Amniotic epithelial cell (primary cell): ENCODE measurements around the gene ADGRL1.
"Not testable (repeated sequence)": the region's sequence is repeated elsewhere in the genome, so short reads cannot be mapped to it uniquely, and the experiment has no call there.

ENCODE experiments used
- DNase-seq: peaks from one replicate; pipeline ENCODE4 v3.0.0-alpha.2; 2010; ENCODE audit warnings: low read depth

ADGRL1 gene

GRCh38 chr19:14189415-14189814, 16.6 kb downstream of the ADGRL1 start:
- DNase-seq = no peak

- DNase-seq = not testable (repeated sequence)
Observed at GRCh38 chr19:14188086-14188485, 17.9 kb downstream of the ADGRL1 start.

- no peak for DNase-seq
Observed at GRCh38 chr19:14187561-14187960, 18.4 kb downstream of the ADGRL1 start.

- not testable (repeated sequence) for DNase-seq
Observed at GRCh38 chr19:14186684-14187083, 19.3 kb downstream of the ADGRL1 start.

- not testable (repeated sequence) for DNase-seq
Observed at GRCh38 chr19:14185691-14186090, 20.3 kb downstream of the ADGRL1 start.

GRCh38 chr19:14185158-14185557, 20.8 kb downstream of the ADGRL1 start:
- no peak for DNase-seq

GRCh38 chr19:14183741-14184350, 22.1 kb downstream of the ADGRL1 start:
- no peak for DNase-seq

GRCh38 chr19:14182476-14182875, 23.5 kb downstream of the ADGRL1 start:
- DNase-seq = no peak

- no peak for DNase-seq
Observed at GRCh38 chr19:14181906-14182305, 24.1 kb downstream of the ADGRL1 start.

GRCh38 chr19:14181199-14181598, 24.8 kb downstream of the ADGRL1 start:
- not testable (repeated sequence) for DNase-seq

- DNase-seq = no peak
Observed at GRCh38 chr19:14177496-14178074, 28.4 kb downstream of the ADGRL1 start.

- no peak for DNase-seq
Observed at GRCh38 chr19:14175351-14175792, 30.6 kb downstream of the ADGRL1 start.

- no peak for DNase-seq
Observed at GRCh38 chr19:14174883-14175282, 31.1 kb downstream of the ADGRL1 start.

- no peak for DNase-seq
Observed at GRCh38 chr19:14168993-14169392, 37.0 kb downstream of the ADGRL1 start.

- DNase-seq = no peak
Observed at GRCh38 chr19:14168259-14168972, 37.6 kb downstream of the ADGRL1 start.

GRCh38 chr19:14167576-14168138, 38.3 kb downstream of the ADGRL1 start:
- DNase-seq = no peak

- DNase-seq = no peak
Observed at GRCh38 chr19:14166999-14167575, 38.9 kb downstream of the ADGRL1 start.

GRCh38 chr19:14165990-14166830, 39.8 kb downstream of the ADGRL1 start:
- DNase-seq = no peak

- DNase-seq = no peak
Observed at GRCh38 chr19:14164724-14165493, 41.1 kb downstream of the ADGRL1 start.

- DNase-seq = no peak
Observed at GRCh38 chr19:14164082-14164481, 41.9 kb downstream of the ADGRL1 start.

GRCh38 chr19:14162871-14163297, 43.1 kb downstream of the ADGRL1 start:
- DNase-seq = no peak
